Neuron (in vitro differentiated cells): ENCODE data around the gene CDK2AP2.

ENCODE experiments used
- H2AFZ ChIP-seq: one replicate; pipeline ENCODE4 v1.6.1; 2013; ENCODE audit warnings: low read depth, mild to moderate bottlenecking, inconsistent platforms, low read length, moderate library complexity
- H3K27me3 ChIP-seq: one replicate; pipeline ENCODE4 v1.6.1; 2013; ENCODE audit warnings: low read length; ENCODE audit not compliant: insufficient read depth
- H3K36me3 ChIP-seq: one replicate; pipeline ENCODE4 v1.6.1; 2013; ENCODE audit warnings: low read length; ENCODE audit not compliant: insufficient read depth
- H3K4me1 ChIP-seq: one replicate; pipeline ENCODE4 v1.6.1; 2013; ENCODE audit warnings: low read length; ENCODE audit not compliant: insufficient read depth
- H3K4me3 ChIP-seq: 2 replicates; pipeline ENCODE4 v1.5.1; 2013; ENCODE audit warnings: mild to moderate bottlenecking, low read length, moderate library complexity
- H3K9me3 ChIP-seq: one replicate; pipeline ENCODE4 v1.6.1; 2013; ENCODE audit warnings: low read length

Gene CDK2AP2

GRCh38 chr11:67538823-67539505, 31.0 kb upstream of the CDK2AP2 start:
- Histone ChIP-seq H3K36me3 (no peaks in the 10 kb centered on the region), H3K4me1 (no peaks in the 10 kb centered on the region), H3K4me3 (no peak overlapping the region), H3K9me3 (no peaks in the 10 kb centered on the region), H3K27me3 (no peaks in the 10 kb centered on the region), H2AFZ (no peak overlapping the region)

- no peaks in the 10 kb centered on the region for H3K36me3 ChIP-seq
- H3K4me1 ChIP-seq, result no peaks in the 10 kb centered on the region
- H3K27me3 ChIP-seq, result no peaks in the 10 kb centered on the region
- no peak overlapping the region for H2AFZ ChIP-seq
- peaks cover 4% of the 10 kb centered on the region for H3K9me3 ChIP-seq
- H3K4me3 ChIP-seq, result no peak overlapping the region
These were observed 30.3 kb upstream of the CDK2AP2 start for GRCh38 chr11:67538306-67538705.

GRCh38 chr11:67535561-67535960, 27.6 kb upstream of the CDK2AP2 start:
- H3K4me3 ChIP-seq, result no peak overlapping the region
- H3K36me3 ChIP-seq, result no peaks in the 10 kb centered on the region
- no peaks in the 10 kb centered on the region for H3K27me3 ChIP-seq
- no peak overlapping the region for H2AFZ ChIP-seq
- H3K4me1 ChIP-seq, result no peaks in the 10 kb centered on the region
- peaks cover 5% of the 10 kb centered on the region for H3K9me3 ChIP-seq

GRCh38 chr11:67534070-67534679, 26.2 kb upstream of the CDK2AP2 start:
- H3K36me3 ChIP-seq, result no peaks in the 10 kb centered on the region
- no peaks in the 10 kb centered on the region for H3K4me1 ChIP-seq
- no peak overlapping the region for H2AFZ ChIP-seq
- H3K4me3 ChIP-seq, result no peak overlapping the region
- peaks cover 5% of the 10 kb centered on the region for H3K9me3 ChIP-seq
- H3K27me3 ChIP-seq, result no peaks in the 10 kb centered on the region

GRCh38 chr11:67532889-67533288, 24.9 kb upstream of the CDK2AP2 start:
- Histone ChIP-seq H3K4me1 (no peaks in the 10 kb centered on the region), H2AFZ (no peak overlapping the region), H3K36me3 (no peaks in the 10 kb centered on the region)

GRCh38 chr11:67530282-67530592, 22.3 kb upstream of the CDK2AP2 start:
- H3K9me3 ChIP-seq, result peaks cover 7% of the 10 kb centered on the region
- no peak overlapping the region for H3K4me3 ChIP-seq
- no peaks in the 10 kb centered on the region for H3K27me3 ChIP-seq
- H3K36me3 ChIP-seq, result no peaks in the 10 kb centered on the region
- no peak overlapping the region for H2AFZ ChIP-seq
- peaks cover 5% of the 10 kb centered on the region for H3K4me1 ChIP-seq

More at GRCh38 chr11:67532889-67533288, 24.9 kb upstream of the CDK2AP2 start:
- Histone ChIP-seq H3K27me3 (no peaks in the 10 kb centered on the region), H3K4me3 (no peak overlapping the region), H3K9me3 (peaks cover 5% of the 10 kb centered on the region)

- H3K9me3 ChIP-seq, result peaks cover 3% of the 10 kb centered on the region
- no peak overlapping the region for H2AFZ ChIP-seq
- H3K4me1 ChIP-seq, result peaks cover 18% of the 10 kb centered on the region
- H3K4me3 ChIP-seq, result no peak overlapping the region
- H3K36me3 ChIP-seq, result no peaks in the 10 kb centered on the region
- no peaks in the 10 kb centered on the region for H3K27me3 ChIP-seq
These were observed 20.4 kb upstream of the CDK2AP2 start for GRCh38 chr11:67528376-67528775.

- Histone ChIP-seq H3K4me1 (peaks cover 18% of the 10 kb centered on the region), H3K9me3 (peaks cover 2% of the 10 kb centered on the region), H3K36me3 (no peaks in the 10 kb centered on the region), H3K4me3 (no peak overlapping the region), H3K27me3 (no peaks in the 10 kb centered on the region), H2AFZ (no peak overlapping the region)
These were observed 17.5 kb upstream of the CDK2AP2 start for GRCh38 chr11:67525275-67525976.

- Histone ChIP-seq H3K27me3 (peaks cover 3% of the 10 kb centered on the region), H2AFZ (no peak overlapping the region), H3K4me1 (peaks cover 18% of the 10 kb centered on the region), H3K4me3 (no peak overlapping the region), H3K36me3 (no peaks in the 10 kb centered on the region), H3K9me3 (peaks cover 2% of the 10 kb centered on the region)
These were observed 16.5 kb upstream of the CDK2AP2 start for GRCh38 chr11:67524480-67524808.

GRCh38 chr11:67523556-67524479, 15.9 kb upstream of the CDK2AP2 start:
- Histone ChIP-seq H3K4me1 (peaks cover 18% of the 10 kb centered on the region), H2AFZ (no peak overlapping the region), H3K4me3 (no peak overlapping the region), H3K9me3 (peaks cover 2% of the 10 kb centered on the region), H3K36me3 (no peaks in the 10 kb centered on the region), H3K27me3 (peaks cover 4% of the 10 kb centered on the region)

- Histone ChIP-seq H3K4me1 (peaks cover 18% of the 10 kb centered on the region), H3K9me3 (peaks cover 2% of the 10 kb centered on the region), H3K27me3 (peaks cover 7% of the 10 kb centered on the region), H3K4me3 (no peak within 1 kb of the TSS), H2AFZ (no peak within 1 kb of the TSS), H3K36me3 (no peaks in the 10 kb centered on the region)
These were observed 15.0 kb upstream of the CDK2AP2 start, which contains the start of gene CABP2 for GRCh38 chr11:67522844-67523555. Gene CABP2 (minus strand): TSS chr11:67523446. CDS start chr11:67523326, 120 bp downstream.

GRCh38 chr11:67522338-67522737, 14.4 kb upstream of the CDK2AP2 start:
- Histone ChIP-seq H3K4me1 (peaks cover 18% of the 10 kb centered on the region), H3K27me3 (peaks cover 7% of the 10 kb centered on the region), H3K4me3 (no peak overlapping the region), H3K9me3 (peaks cover 2% of the 10 kb centered on the region), H3K36me3 (no peaks in the 10 kb centered on the region), H2AFZ (no peak overlapping the region)
